K562 (cell line): ENCODE data around the gene PREX1.

Experiments
- CBX3 ChIP-seq, 2 experiments: IDR thresholded peaks; 1 replicate in 1 of 2; 2 replicates in 1 of 2; pipeline ENCODE4 v1.6.1; 2012; ENCODE audit warnings: inconsistent platforms in 2 of 2, low read length in 2 of 2, borderline replicate concordance in 1 of 2, control low read depth in 1 of 2
- NFXL1 ChIP-seq: fragments of 450-650 bp; formaldehyde crosslinking; IDR thresholded peaks from 2 replicates; pipeline ENCODE4 v1.4.0; 2021; ENCODE audit warnings: mild to moderate bottlenecking
- POLR3A ChIP-seq: IDR thresholded peaks from 2 replicates; pipeline ENCODE4 v1.6.1; 2011; ENCODE audit warnings: borderline replicate concordance, mild to moderate bottlenecking, moderate library complexity; ENCODE audit not compliant: insufficient read length, insufficient read depth; ENCODE audit errors: extremely low read depth
- ZNF589 ChIP-seq: fragments of 200-800 bp; sonication (Bioruptor generic); IDR thresholded peaks from 2 replicates; pipeline ENCODE4 v1.6.1; 2016; ENCODE audit warnings: low read depth, missing genetic modification characterization, missing compliant biosample characterization
- TF ChIP-seq, protein P1 (sequence below), 3 experiments: IDR thresholded peaks in 2 of 3; conservative IDR thresholded peaks in 1 of 3; 2 replicates each; pipeline ENCODE4 v1.5.1; 2011 to 2012; ENCODE audit warnings: low read length in 3 of 3, mild to moderate bottlenecking in 3 of 3, control low read depth in 2 of 3, improper control_type of control experiment in 1 of 3, inconsistent platforms in 1 of 3, low read depth in 1 of 3, mixed read lengths in 1 of 3, moderate library complexity in 1 of 3; ENCODE audit not compliant: insufficient read depth in 2 of 3

DNA sequence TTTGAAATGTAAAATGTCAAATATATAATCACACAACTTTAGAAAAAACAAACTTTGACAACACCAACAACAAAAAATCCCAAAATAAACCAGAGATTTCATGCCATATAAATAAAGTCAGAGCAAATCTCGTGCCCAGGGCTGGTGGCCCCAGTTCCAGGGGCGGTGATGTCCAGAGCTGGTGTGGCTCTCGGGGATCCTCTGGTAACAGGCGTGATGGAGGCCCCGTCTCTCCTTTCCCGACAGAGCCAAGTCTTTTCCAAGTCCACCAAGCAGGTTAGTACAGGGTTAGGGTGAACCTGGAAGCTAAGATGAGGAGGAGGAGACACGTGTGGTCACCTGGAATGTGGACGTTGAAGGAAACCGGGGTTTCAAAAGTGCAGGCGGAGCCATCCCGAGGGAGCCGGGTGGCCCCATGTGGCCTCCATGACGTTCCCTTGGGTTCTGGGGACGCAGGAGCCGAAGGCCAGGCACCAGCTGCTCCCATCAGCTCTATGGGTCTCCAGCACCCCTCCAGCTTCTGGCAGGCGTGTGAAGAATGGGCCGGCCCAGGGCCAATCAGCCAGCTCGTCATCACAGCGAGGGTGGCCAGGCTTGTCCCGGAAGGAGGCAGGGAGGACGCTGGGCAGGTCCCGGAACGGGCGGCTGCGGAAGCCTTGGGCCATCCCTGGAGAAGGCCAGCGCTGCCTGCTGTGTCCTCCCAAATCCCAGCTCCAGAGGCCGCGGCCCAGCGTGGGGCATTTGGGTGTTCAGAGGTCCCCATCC lies 202.5 kb downstream of the PREX1 start:
- TF ChIP-seq NFXL1 (CRISPR knock-in tag) (no peak), ZNF589 (CRISPR knock-in tag) (no peak), POLR3A (no peak), CBX3 (IDR thresholded peaks at IDR 0.05; ENCODE audit: borderline replicate concordance in 1 of 2, low read length in 2 of 2) (no peak)
- TF ChIP-seq, protein P1, sequence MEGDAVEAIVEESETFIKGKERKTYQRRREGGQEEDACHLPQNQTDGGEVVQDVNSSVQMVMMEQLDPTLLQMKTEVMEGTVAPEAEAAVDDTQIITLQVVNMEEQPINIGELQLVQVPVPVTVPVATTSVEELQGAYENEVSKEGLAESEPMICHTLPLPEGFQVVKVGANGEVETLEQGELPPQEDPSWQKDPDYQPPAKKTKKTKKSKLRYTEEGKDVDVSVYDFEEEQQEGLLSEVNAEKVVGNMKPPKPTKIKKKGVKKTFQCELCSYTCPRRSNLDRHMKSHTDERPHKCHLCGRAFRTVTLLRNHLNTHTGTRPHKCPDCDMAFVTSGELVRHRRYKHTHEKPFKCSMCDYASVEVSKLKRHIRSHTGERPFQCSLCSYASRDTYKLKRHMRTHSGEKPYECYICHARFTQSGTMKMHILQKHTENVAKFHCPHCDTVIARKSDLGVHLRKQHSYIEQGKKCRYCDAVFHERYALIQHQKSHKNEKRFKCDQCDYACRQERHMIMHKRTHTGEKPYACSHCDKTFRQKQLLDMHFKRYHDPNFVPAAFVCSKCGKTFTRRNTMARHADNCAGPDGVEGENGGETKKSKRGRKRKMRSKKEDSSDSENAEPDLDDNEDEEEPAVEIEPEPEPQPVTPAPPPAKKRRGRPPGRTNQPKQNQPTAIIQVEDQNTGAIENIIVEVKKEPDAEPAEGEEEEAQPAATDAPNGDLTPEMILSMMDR (IDR thresholded peaks at IDR 0.05 in 2 of 3, conservative IDR thresholded peaks at IDR 0.05 in 1 of 3; ENCODE audit: insufficient read depth in 2 of 3, low read depth in 1 of 3, low read length in 3 of 3) = no peak
